Ovary (tissue), 9 donors: ENCODE data around the gene GDF2. TPM values are rescaled to one million over a fixed set of nuclear protein-coding genes. Genes with fewer than 3 reads are reported as not detected.

Experiments
- DNase-seq, 5 donors: peaks; one replicate each; pipeline ENCODE4 v3.0.0-alpha.2; 2019 to 2020
- H3K27ac ChIP-seq, 2 donors: fragments of 200-600 bp; one replicate each; pipeline versions ENCODE4 v1.5.1 to v1.8.0; 2019 to 2022
- H3K27me3 ChIP-seq: fragments of 200-600 bp; one replicate; pipeline ENCODE4 v1.8.0; 2022
- H3K36me3 ChIP-seq: fragments of 200-600 bp; sonication (generic); one replicate; pipeline ENCODE4 v1.5.1; 2019
- H3K4me1 ChIP-seq: one replicate; pipeline ENCODE4 v1.8.1; 2013; ENCODE audit warnings: mild to moderate bottlenecking, moderate library complexity; ENCODE audit not compliant: insufficient read depth
- H3K4me3 ChIP-seq: fragments of 200-600 bp; sonication (generic); one replicate; pipeline ENCODE4 v1.5.1; 2017
- H3K9me3 ChIP-seq, 2 donors: fragments of 200-600 bp in 1 of 2; sonication (generic) in 1 of 2; one replicate each; pipeline versions ENCODE4 v1.5.1 to v1.8.1; 2013 to 2019; ENCODE audit warnings: mild to moderate bottlenecking in 1 of 2, moderate library complexity in 1 of 2
- CTCF ChIP-seq, 3 donors: fragments of 450-650 bp in 2 of 3; fragments of 200-600 bp in 1 of 3; IDR thresholded peaks; one replicate each; pipeline versions ENCODE4 v1.5.1 to v1.8.0; 2016 to 2022; ENCODE audit warnings: antibody characterized with exemption in 3 of 3, mild to moderate bottlenecking in 1 of 3
- EP300 ChIP-seq: sonication (generic); formaldehyde crosslinking; IDR thresholded peaks from one replicate; pipeline ENCODE4 v1.6.1; 2017; ENCODE audit warnings: antibody characterized with exemption
- POLR2A ChIP-seq: fragments of 450-650 bp; IDR thresholded peaks from one replicate; pipeline ENCODE4 v1.6.1; 2017; ENCODE audit warnings: antibody characterized with exemption, mild to moderate bottlenecking, moderate library complexity
- WGBS, 3 donors: extraction: QIAGEN DNeasy Blood & Tissue Kit in 1 of 3; methylation state at CpG; one replicate each; pipeline versions ENCODE4 v1.1.5 to v1.1.7; 2013 to 2017; 5-methylcytosine and 5-hydroxymethylcytosine counted together
- intact Hi-C, 4 donors: fragments of 100-400 bp; cut with DNase I; formaldehyde crosslinking; loops; one replicate each; pipeline versions ENCODE4 v1.11.0 to v1.15.1; 2022 to 2023
- polyA plus RNA-seq, 2 donors: library from polyadenylated mRNA; stranded (reverse); fragments of 200-250 nt in 1 of 2; fragments of 350-450 nt in 1 of 2; fragmentation: Illumina TruSeq in 1 of 2; extraction: RNeasy Lipid Tissue Mini Kit (QIAGEN cat#74804) in 1 of 2; gene quantifications; one replicate each; pipeline ENCODE4 v1.2.3, GENCODE V29; 2013 to 2014
- total RNA-seq, 7 donors: library from RNA; depleted of rRNA in 2 of 7; stranded (reverse); fragments of >200 nt in 2 of 7; fragmentation: NEBNext Ultra II Directional in 3 of 7; extraction: Animal tissue kit (Norgen Biotek cat#: 25700) in 3 of 7; gene quantifications; one replicate each; pipeline versions ENCODE4 v1.1.0 to v1.2.4, GENCODE V29; 2016 to 2023
- donor health status: DM: no; HTN: no; CAD: no; lungs with moderate emphysema.
- donor health status: DM: no; HTN: no; CAD: no.
- donor health status: Bipolar disorder and iron deficiency.
- donor health status: DM: yes; HTN: yes; CAD: no.
- donor health status: DM: no; HTN: no; CAD: no.
- donor health status: DM: yes; HTN: yes; CAD: no.

Gene GDF2
- total and polyA plus RNA-seq, 9 donors, result not detected

GRCh38 chr10:47360419-47361040 is 38.3 kb downstream of the GDF2 start:
- Histone ChIP-seq H3K27me3 (no peaks in the 10 kb centered on the region), H3K9me3 (no peaks in the 10 kb centered on the region), H3K4me3 (no peak overlapping the region), H3K4me1 (no peaks in the 10 kb centered on the region), H3K36me3 (no peaks in the 10 kb centered on the region), H3K27ac (no peak overlapping the region)
- intact Hi-C loops, result no loop called here
- WGBS, 3 donors, result 86 to 90% (median 90%) methylated on average over 14 of the region's 14 CpGs
- TF ChIP-seq EP300, result no peak
- no peak for TF ChIP-seq POLR2A
- TF ChIP-seq CTCF (IDR thresholded peaks at IDR 0.05), result no peak
- DNase-seq, result no peak

GRCh38 chr10:47361293-47361692 is 39.0 kb downstream of the GDF2 start:
- TF ChIP-seq CTCF (IDR thresholded peaks at IDR 0.05) (no peak), EP300 (no peak), POLR2A (no peak)
- H3K36me3 ChIP-seq, result no peaks in the 10 kb centered on the region
- WGBS, 3 donors, result 55 to 58% (median 57%) methylated on average over 9 of the region's 9 CpGs
- no peaks in the 10 kb centered on the region for H3K27me3 ChIP-seq
- intact Hi-C loops, result no loop called here
- no peak for DNase-seq
- no peaks in the 10 kb centered on the region for H3K4me1 ChIP-seq
- H3K4me3 ChIP-seq, result no peak overlapping the region
- H3K27ac ChIP-seq, result no peak overlapping the region
- no peaks in the 10 kb centered on the region for H3K9me3 ChIP-seq

GRCh38 chr10:47362199-47362598 is 39.9 kb downstream of the GDF2 start:
- TF ChIP-seq EP300 (no peak), CTCF (IDR thresholded peaks at IDR 0.05) (no peak), POLR2A (no peak)
- Histone ChIP-seq H3K4me3 (no peak overlapping the region), H3K4me1 (no peaks in the 10 kb centered on the region), H3K9me3 (no peaks in the 10 kb centered on the region), H3K27me3 (no peaks in the 10 kb centered on the region), H3K36me3 (no peaks in the 10 kb centered on the region), H3K27ac (no peak overlapping the region)
- intact Hi-C loops, result no loop called here
- 79 to 91% (median 91%) methylated on average over 3 of the region's 3 CpGs for WGBS, 3 donors
- no peak for DNase-seq

GRCh38 chr10:47363781-47364180 is 41.5 kb downstream of the GDF2 start:
- Histone ChIP-seq H3K4me3 (no peak overlapping the region), H3K9me3 (no peaks in the 10 kb centered on the region), H3K4me1 (no peaks in the 10 kb centered on the region), H3K36me3 (no peaks in the 10 kb centered on the region), H3K27ac (no peak overlapping the region), H3K27me3 (no peaks in the 10 kb centered on the region)
- intact Hi-C loops, result no loop called here
- TF ChIP-seq CTCF (IDR thresholded peaks at IDR 0.05) (no peak), EP300 (no peak)
- WGBS, 3 donors, result 50 to 75% (median 58%) methylated on average over 3 of the region's 3 CpGs
- DNase-seq, result no peak
